Esophagus squamous epithelium (tissue), 4 donors: ENCODE data around the gene MAP2K5.

Experiments
- POLR2A ChIP-seq, 4 donors: fragments of 450-650 bp; IDR thresholded peaks; one replicate each; pipeline ENCODE4 v1.6.1; 2017; ENCODE audit warnings: antibody characterized with exemption in 4 of 4, mild to moderate bottlenecking in 4 of 4, moderate library complexity in 3 of 4
- TF ChIP-seq, protein P1 (sequence below), 6 experiments: fragments of 450-650 bp in 4 of 6; fragments of 200-600 bp in 2 of 6; sonication (generic) in 2 of 6; IDR thresholded peaks; one replicate each; pipeline ENCODE4 v1.5.1; 2016 to 2019; ENCODE audit warnings: antibody characterized with exemption in 6 of 6, mild to moderate bottlenecking in 4 of 6, moderate library complexity in 4 of 6

DNA sequence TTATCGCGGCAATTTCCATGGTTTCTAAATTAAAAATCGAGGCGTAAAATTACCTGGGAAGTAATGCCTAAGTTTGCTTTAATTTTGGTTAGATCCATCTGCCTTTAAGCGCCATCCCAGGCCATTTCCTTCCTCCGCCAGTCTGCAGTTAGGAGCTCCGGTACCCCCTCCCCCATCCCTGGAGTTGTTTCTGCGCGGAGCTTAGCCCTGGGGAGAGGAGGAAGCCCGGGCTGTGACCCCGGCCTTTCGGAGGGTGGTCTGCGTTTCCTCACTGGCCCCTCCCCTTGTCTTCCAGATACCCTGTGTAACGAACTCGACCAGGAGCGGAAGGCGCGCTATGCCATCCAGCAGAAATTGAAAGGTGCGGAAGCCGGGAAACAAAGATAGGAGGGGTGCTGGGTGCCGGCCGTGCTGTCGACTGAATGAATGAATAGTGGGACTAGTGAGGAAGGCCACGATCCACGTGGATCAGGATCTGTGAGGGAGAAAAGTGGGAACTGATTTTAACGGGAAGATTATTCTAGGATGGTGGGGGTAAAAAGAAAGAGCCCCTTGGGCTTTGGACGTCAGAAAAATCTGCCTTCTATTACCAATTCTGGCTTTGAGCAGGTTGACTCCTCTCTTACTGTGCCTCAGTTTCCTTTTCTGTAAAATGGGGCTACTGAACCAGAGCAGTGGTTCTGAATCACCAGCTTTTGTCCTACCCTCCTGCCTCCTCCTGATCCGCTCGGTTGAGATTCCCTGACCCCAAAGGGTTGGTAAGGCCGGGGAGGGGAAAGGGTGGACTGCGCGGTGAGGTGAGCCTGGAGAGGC lies 290.6 kb downstream of the MAP2K5 start:
- TF ChIP-seq, protein P1, sequence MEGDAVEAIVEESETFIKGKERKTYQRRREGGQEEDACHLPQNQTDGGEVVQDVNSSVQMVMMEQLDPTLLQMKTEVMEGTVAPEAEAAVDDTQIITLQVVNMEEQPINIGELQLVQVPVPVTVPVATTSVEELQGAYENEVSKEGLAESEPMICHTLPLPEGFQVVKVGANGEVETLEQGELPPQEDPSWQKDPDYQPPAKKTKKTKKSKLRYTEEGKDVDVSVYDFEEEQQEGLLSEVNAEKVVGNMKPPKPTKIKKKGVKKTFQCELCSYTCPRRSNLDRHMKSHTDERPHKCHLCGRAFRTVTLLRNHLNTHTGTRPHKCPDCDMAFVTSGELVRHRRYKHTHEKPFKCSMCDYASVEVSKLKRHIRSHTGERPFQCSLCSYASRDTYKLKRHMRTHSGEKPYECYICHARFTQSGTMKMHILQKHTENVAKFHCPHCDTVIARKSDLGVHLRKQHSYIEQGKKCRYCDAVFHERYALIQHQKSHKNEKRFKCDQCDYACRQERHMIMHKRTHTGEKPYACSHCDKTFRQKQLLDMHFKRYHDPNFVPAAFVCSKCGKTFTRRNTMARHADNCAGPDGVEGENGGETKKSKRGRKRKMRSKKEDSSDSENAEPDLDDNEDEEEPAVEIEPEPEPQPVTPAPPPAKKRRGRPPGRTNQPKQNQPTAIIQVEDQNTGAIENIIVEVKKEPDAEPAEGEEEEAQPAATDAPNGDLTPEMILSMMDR (IDR thresholded peaks at IDR 0.05) = no peak
- no peak for TF ChIP-seq POLR2A (IDR thresholded peaks at IDR 0.05)
